ENCODE measurements around the gene NTNG1.
"Not testable (repeated sequence)": the region's sequence is repeated elsewhere in the genome, so short reads cannot be mapped to it uniquely, and the experiment has no call there.

Gene NTNG1
- long read RNA-seq = 0 reads

- H3K27me3 ChIP-seq (ENCODE audit: insufficient read depth, poor library complexity, severe bottlenecking) = peaks cover 52% of the 10 kb centered on the region
- DNase-seq (ENCODE audit: low read depth in 1 of 2, low spot score in 1 of 2) = no peak
- no peak within 1 kb of the TSS for H3K27ac ChIP-seq (replicated peaks)
Measured at GRCh38 chr1:107140703-107141490, at the start of gene NTNG1. NTNG1 (plus strand) TSS chr1:107141039.

GRCh38 chr1:107091418-107091817 is 49.4 kb upstream of the NTNG1 start:
- TF ChIP-seq GABPA (IDR thresholded peaks at IDR 0.05; ENCODE audit: low read depth) (no peak), REST (IDR thresholded peaks at IDR 0.05; ENCODE audit: insufficient replicate concordance, low read depth) (no peak), CTCF (IDR thresholded peaks at IDR 0.05; ENCODE audit: insufficient read depth, low read length) (no peak), POLR2AphosphoS5 (IDR thresholded peaks at IDR 0.05; ENCODE audit: low read depth) (no peak), SPI1 (IDR thresholded peaks at IDR 0.05; ENCODE audit: borderline replicate concordance, low read depth) (no peak)
- no peaks in the 10 kb centered on the region for H3K27me3 ChIP-seq (ENCODE audit: insufficient read depth, poor library complexity, severe bottlenecking)
- DNase-seq (ENCODE audit: low read depth in 1 of 2, low spot score in 1 of 2) = no peak
- no peak overlapping the region for H3K4me3 ChIP-seq (replicated peaks; ENCODE audit: insufficient read depth, low read length)
- H3K27ac ChIP-seq (replicated peaks) = no peak overlapping the region

More at GRCh38 chr1:107140703-107141490, at the start of gene NTNG1:
- TF ChIP-seq GABPA (IDR thresholded peaks at IDR 0.05; ENCODE audit: low read depth) = no peak
- no peak for TF ChIP-seq POLR2AphosphoS5 (IDR thresholded peaks at IDR 0.05; ENCODE audit: low read depth)
- H3K4me3 ChIP-seq (replicated peaks; ENCODE audit: insufficient read depth, low read length) = 0 out of 2 replicates have a peak within 1 kb of the TSS, but pooled peaks have one; percentile 8

GRCh38 chr1:107093395-107093794 is 47.4 kb upstream of the NTNG1 start:
- H3K27me3 ChIP-seq (ENCODE audit: insufficient read depth, poor library complexity, severe bottlenecking); H3K4me3 ChIP-seq (replicated peaks; ENCODE audit: insufficient read depth, low read length); H3K27ac ChIP-seq (replicated peaks); DNase-seq (ENCODE audit: low read depth in 1 of 2, low spot score in 1 of 2): not testable (repeated sequence)

- TF ChIP-seq REST (IDR thresholded peaks at IDR 0.05; ENCODE audit: insufficient replicate concordance, low read depth) (no peak), POLR2AphosphoS5 (IDR thresholded peaks at IDR 0.05; ENCODE audit: low read depth) (no peak), SPI1 (IDR thresholded peaks at IDR 0.05; ENCODE audit: borderline replicate concordance, low read depth) (no peak), GABPA (IDR thresholded peaks at IDR 0.05; ENCODE audit: low read depth) (no peak), CTCF (IDR thresholded peaks at IDR 0.05; ENCODE audit: insufficient read depth, low read length) (no peak)
- Histone ChIP-seq H3K4me3 (replicated peaks; ENCODE audit: insufficient read depth, low read length) (no peak overlapping the region), H3K27ac (replicated peaks) (no peak overlapping the region), H3K27me3 (ENCODE audit: insufficient read depth, poor library complexity, severe bottlenecking) (no peaks in the 10 kb centered on the region)
- DNase-seq (ENCODE audit: low read depth in 1 of 2, low spot score in 1 of 2) = no peak
Measured at GRCh38 chr1:107095647-107096046, 45.2 kb upstream of the NTNG1 start.

GRCh38 chr1:107096690-107097089 is 44.1 kb upstream of the NTNG1 start:
- no peak for DNase-seq (ENCODE audit: low read depth in 1 of 2, low spot score in 1 of 2)
- TF ChIP-seq GABPA (IDR thresholded peaks at IDR 0.05; ENCODE audit: low read depth) (no peak), POLR2AphosphoS5 (IDR thresholded peaks at IDR 0.05; ENCODE audit: low read depth) (no peak), REST (IDR thresholded peaks at IDR 0.05; ENCODE audit: insufficient replicate concordance, low read depth) (no peak), CTCF (IDR thresholded peaks at IDR 0.05; ENCODE audit: insufficient read depth, low read length) (no peak), SPI1 (IDR thresholded peaks at IDR 0.05; ENCODE audit: borderline replicate concordance, low read depth) (no peak)

More at GRCh38 chr1:107096690-107097089, 44.1 kb upstream of the NTNG1 start:
- no peak overlapping the region for H3K27ac ChIP-seq (replicated peaks)
- no peak overlapping the region for H3K4me3 ChIP-seq (replicated peaks; ENCODE audit: insufficient read depth, low read length)
- H3K27me3 ChIP-seq (ENCODE audit: insufficient read depth, poor library complexity, severe bottlenecking) = no peaks in the 10 kb centered on the region
